ENCODE data around the gene DIP2A. TPM values are rescaled to one million over a fixed set of nuclear protein-coding genes. Genes with fewer than 3 reads are reported as not detected.

Gene DIP2A
- total RNA-seq, 4 donors from 2014 or later: 19.9 to 40.8 (median 31.1) TPM

DNA sequence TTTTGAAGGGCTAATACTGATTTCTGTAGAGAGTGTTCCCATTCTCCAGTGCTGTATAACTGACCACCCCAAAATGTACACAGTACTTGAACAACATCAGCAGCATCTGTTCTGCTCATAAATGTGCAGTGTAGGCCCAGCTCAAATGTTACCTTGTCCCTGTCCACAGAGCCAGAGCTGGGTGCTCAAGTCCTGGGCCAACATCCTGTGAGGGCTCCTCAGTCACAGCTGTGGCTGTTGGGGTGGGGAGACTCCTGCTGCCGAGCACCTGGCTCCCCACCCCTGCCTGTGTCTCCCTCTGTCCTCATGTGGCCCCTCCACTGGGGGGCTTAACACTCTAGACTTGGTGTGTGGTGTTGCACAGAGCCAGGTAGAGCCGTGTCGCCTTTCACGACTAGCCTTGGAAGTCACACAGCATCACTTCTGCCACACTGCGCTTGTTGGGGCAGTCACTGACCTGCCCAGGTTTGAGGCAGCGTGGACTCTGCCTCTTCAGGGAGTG, 30.5 kb downstream of the DIP2A start:
- Histone ChIP-seq H3K4me1 (no peaks in the 10 kb centered on the region), H3K36me3 (peaks cover 0 to 71% of the 10 kb centered on the region in 2 donors), H3K4me3 (no peak overlapping the region), H3K9me3 (no peaks in the 10 kb centered on the region), H3K27ac (no peak overlapping the region), H3K27me3 (no peaks in the 10 kb centered on the region)
- ATAC-seq: no peak
- TF ChIP-seq POLR2A (IDR thresholded peaks at IDR 0.05) (no peak), EP300 (IDR thresholded peaks at IDR 0.05) (no peak), POLR2AphosphoS5 (IDR thresholded peaks at IDR 0.05) (no peak)
- TF ChIP-seq, protein P1, sequence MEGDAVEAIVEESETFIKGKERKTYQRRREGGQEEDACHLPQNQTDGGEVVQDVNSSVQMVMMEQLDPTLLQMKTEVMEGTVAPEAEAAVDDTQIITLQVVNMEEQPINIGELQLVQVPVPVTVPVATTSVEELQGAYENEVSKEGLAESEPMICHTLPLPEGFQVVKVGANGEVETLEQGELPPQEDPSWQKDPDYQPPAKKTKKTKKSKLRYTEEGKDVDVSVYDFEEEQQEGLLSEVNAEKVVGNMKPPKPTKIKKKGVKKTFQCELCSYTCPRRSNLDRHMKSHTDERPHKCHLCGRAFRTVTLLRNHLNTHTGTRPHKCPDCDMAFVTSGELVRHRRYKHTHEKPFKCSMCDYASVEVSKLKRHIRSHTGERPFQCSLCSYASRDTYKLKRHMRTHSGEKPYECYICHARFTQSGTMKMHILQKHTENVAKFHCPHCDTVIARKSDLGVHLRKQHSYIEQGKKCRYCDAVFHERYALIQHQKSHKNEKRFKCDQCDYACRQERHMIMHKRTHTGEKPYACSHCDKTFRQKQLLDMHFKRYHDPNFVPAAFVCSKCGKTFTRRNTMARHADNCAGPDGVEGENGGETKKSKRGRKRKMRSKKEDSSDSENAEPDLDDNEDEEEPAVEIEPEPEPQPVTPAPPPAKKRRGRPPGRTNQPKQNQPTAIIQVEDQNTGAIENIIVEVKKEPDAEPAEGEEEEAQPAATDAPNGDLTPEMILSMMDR (IDR thresholded peaks at IDR 0.05): no peak
- WGBS, 2 donors (ENCODE audit: low coverage in 1 of 2): no CpG with 5 or more reads among the region's 6 CpGs

DNA sequence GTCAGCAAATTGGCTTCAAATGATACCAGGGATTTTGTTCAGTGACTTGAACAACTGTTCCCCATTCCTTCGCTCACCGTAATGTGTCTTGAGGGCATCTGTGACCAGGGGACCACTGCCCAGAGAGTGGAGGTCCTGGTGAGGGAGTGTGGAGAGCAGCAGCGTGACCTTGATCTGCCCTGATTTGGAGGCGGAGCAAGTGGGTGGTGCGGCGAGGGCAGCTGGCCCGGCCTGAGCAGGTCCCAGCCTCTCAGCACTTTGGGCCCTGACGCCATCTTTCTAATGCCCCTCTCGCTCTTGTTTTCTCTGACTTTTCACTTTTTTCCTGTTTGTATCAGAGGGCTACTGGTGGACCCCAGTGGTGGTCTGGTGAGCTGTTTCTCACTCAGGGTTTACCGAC, 31.1 kb downstream of the DIP2A start:
- H3K4me3 ChIP-seq: no peak overlapping the region
- no peak overlapping the region for H3K27ac ChIP-seq
- ATAC-seq: no peak

DNA sequence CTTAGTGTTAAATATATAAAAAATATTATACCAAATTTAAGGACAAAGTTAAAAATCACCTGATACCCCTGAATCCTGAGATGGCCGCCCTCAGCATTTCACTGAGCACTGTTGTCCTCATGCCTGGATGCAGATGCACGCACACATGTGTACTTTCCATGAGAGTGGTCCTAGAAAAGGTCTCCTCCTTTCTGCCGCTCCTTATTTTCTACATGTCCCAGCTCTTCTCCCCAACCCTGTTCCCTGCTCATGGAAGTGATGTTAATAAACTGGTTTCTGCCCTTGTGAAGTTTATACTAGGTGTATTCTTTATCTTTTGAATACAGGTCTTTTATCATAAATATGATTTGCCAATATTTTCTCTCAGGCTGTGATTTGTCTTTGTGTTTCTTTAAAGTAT, 32.9 kb downstream of the DIP2A start:
- peaks cover 0 to 77% of the 10 kb centered on the region in 2 donors for H3K36me3 ChIP-seq
- no peak overlapping the region for H3K27ac ChIP-seq
- H3K27me3 ChIP-seq: no peaks in the 10 kb centered on the region
- H3K4me1 ChIP-seq: no peaks in the 10 kb centered on the region
- TF ChIP-seq POLR2A (IDR thresholded peaks at IDR 0.05) (no peak), EP300 (IDR thresholded peaks at IDR 0.05) (no peak), POLR2AphosphoS5 (IDR thresholded peaks at IDR 0.05) (no peak)
- TF ChIP-seq, protein P1 (IDR thresholded peaks at IDR 0.05): no peak
- ATAC-seq: no peak
- 98 to 100% methylated on average over 3 of the region's 3 CpGs for WGBS, 2 donors (ENCODE audit: low coverage in 1 of 2)
- H3K4me3 ChIP-seq: no peak overlapping the region
- H3K9me3 ChIP-seq: no peaks in the 10 kb centered on the region

More for the DNA sequence above, 31.1 kb downstream of the DIP2A start:
- Histone ChIP-seq H3K9me3 (no peaks in the 10 kb centered on the region), H3K36me3 (peaks cover 0 to 76% of the 10 kb centered on the region in 2 donors), H3K4me1 (no peaks in the 10 kb centered on the region), H3K27me3 (no peaks in the 10 kb centered on the region)
- TF ChIP-seq POLR2A (IDR thresholded peaks at IDR 0.05) (no peak), EP300 (IDR thresholded peaks at IDR 0.05) (no peak), POLR2AphosphoS5 (IDR thresholded peaks at IDR 0.05) (no peak)
- TF ChIP-seq, protein P1 (IDR thresholded peaks at IDR 0.05): no peak
- WGBS, 2 donors (ENCODE audit: low coverage in 1 of 2): 92 to 100% methylated on average over 4 to 7 of the region's 10 CpGs

DNA sequence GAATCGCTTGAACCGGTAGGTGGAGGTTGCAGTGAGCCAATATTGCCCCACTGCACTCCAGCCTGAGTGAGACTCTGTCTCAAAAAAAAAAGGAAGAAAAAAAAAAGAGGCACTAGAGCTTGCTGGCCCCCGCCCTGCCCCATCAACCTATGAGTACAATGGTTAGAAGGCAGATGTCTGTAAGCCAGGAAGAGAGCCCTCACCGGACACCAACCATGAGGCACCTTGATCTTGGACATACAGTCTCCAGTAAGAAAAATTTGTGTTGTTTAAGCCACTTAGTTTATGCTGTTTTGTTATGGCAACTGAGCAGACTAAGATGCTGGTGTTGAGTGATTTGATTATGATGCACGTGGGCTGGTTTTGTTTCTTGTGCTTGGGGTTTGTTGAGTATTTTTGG, 34.2 kb downstream of the DIP2A start:
- no peaks in the 10 kb centered on the region for H3K27me3 ChIP-seq
- H3K36me3 ChIP-seq: peaks cover 0 to 83% of the 10 kb centered on the region in 2 donors
- no peak overlapping the region for H3K4me3 ChIP-seq
- H3K4me1 ChIP-seq: no peaks in the 10 kb centered on the region
- no peak for ATAC-seq
- TF ChIP-seq, protein P1 (IDR thresholded peaks at IDR 0.05): no peak
- no peak for TF ChIP-seq POLR2A (IDR thresholded peaks at IDR 0.05)
- no peak for TF ChIP-seq POLR2AphosphoS5 (IDR thresholded peaks at IDR 0.05)
- TF ChIP-seq EP300 (IDR thresholded peaks at IDR 0.05): no peak
- no peak overlapping the region for H3K27ac ChIP-seq
- 83 to 100% methylated on average over 3 to 4 of the region's 5 CpGs for WGBS, 2 donors (ENCODE audit: low coverage in 1 of 2)
- no peaks in the 10 kb centered on the region for H3K9me3 ChIP-seq

DNA sequence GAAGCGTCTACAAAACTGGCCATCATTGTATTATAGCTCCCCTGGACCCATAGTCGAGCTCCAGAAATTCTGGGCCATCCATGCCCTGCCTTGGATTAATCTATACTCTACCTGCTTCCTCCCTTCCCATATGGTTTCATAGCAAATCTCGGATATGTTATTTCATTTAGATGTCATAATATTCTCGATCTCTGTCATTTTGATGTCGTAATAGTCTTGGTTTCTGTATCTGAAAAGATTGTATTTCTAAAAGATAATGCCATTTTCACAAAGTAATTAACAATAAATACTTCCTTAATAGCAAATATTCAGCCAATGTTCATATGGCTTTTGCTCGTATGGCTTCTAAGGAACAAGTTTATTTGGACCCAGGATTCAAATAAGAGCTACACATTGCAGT, 35.1 kb downstream of the DIP2A start:
- 95 to 97% methylated on average over 6 of the region's 6 CpGs for WGBS, 2 donors (ENCODE audit: low coverage in 1 of 2)
- no peak overlapping the region for H3K4me3 ChIP-seq
- H3K9me3 ChIP-seq: no peaks in the 10 kb centered on the region
- no peak for TF ChIP-seq EP300 (IDR thresholded peaks at IDR 0.05)
- TF ChIP-seq POLR2A (IDR thresholded peaks at IDR 0.05): no peak
- no peak for TF ChIP-seq POLR2AphosphoS5 (IDR thresholded peaks at IDR 0.05)
- TF ChIP-seq, protein P1 (IDR thresholded peaks at IDR 0.05): no peak
- H3K27ac ChIP-seq: no peak overlapping the region
- H3K27me3 ChIP-seq: no peaks in the 10 kb centered on the region
- no peak for ATAC-seq
- H3K4me1 ChIP-seq: no peaks in the 10 kb centered on the region
- peaks cover 0 to 90% of the 10 kb centered on the region in 2 donors for H3K36me3 ChIP-seq

Data from gastroesophageal sphincter (tissue), 4 donors.